HS-27A (cell line): ENCODE data around the gene POLG2.
"Not testable (repeated sequence)": the region's sequence is repeated elsewhere in the genome, so short reads cannot be mapped to it uniquely, and the experiment has no call there.

Experiments used
- DNase-seq: peaks from one replicate; pipeline ENCODE4 v3.0.0-alpha.2; 2012; ENCODE audit warnings: low read depth, missing footprints

Gene POLG2

GRCh38 chr17:64439521-64439920 is 57.3 kb downstream of the POLG2 start:
- DNase-seq: not testable (repeated sequence)

GRCh38 chr17:64437944-64438525 is 58.8 kb downstream of the POLG2 start:
- DNase-seq: no peak

GRCh38 chr17:64431534-64431933 is 65.3 kb downstream of the POLG2 start:
- no peak for DNase-seq

- DNase-seq: not testable (repeated sequence)
Observed at GRCh38 chr17:64430036-64430435, 66.8 kb downstream of the POLG2 start.

- DNase-seq: no peak
Observed at GRCh38 chr17:64428406-64428805, 68.4 kb downstream of the POLG2 start.
